Dermis blood vessel endothelial cell (primary cell): ENCODE measurements around the gene APOF. TPM values are rescaled to one million over a fixed set of nuclear protein-coding genes. Genes with fewer than 3 reads are reported as not detected.
A peak's percentile ranks its signal among the peaks of the same experiment; 100 is the strongest.
"Not testable (repeated sequence)": the region's sequence is repeated elsewhere in the genome, so short reads cannot be mapped to it uniquely, and the experiment has no call there.

Experiments
- DNase-seq: peaks from one replicate; pipeline ENCODE4 v3.0.0; 2010
- total RNA-seq: library from RNA; depleted of rRNA; stranded (reverse); fragments of >200 nt; gene quantifications from 2 replicates; pipeline ENCODE4 v1.2.3, GENCODE V29; 2014

APOF gene
- total RNA-seq, 1 donor from 2014 or later = not detected

DNA sequence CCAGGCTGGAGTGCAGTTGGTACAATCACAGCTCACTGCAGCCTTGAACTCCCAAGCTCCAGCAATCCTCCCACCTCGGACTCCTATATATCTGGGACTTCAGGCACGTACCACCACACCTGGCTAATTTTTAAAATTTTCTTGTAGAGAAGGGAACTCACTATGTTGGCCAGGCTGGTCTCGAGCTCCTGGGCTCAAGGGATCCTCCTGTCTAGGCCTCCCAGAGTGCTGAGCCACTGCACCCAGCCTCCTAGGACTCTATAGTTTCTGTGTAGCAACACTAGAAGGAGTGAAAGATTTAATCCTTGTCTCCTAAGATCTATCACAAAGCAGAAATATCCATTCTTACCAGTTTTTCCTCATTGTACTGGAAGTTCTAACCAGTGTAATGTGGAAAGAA is 4.3 kb upstream of the APOF start:
- no peak for DNase-seq

DNA sequence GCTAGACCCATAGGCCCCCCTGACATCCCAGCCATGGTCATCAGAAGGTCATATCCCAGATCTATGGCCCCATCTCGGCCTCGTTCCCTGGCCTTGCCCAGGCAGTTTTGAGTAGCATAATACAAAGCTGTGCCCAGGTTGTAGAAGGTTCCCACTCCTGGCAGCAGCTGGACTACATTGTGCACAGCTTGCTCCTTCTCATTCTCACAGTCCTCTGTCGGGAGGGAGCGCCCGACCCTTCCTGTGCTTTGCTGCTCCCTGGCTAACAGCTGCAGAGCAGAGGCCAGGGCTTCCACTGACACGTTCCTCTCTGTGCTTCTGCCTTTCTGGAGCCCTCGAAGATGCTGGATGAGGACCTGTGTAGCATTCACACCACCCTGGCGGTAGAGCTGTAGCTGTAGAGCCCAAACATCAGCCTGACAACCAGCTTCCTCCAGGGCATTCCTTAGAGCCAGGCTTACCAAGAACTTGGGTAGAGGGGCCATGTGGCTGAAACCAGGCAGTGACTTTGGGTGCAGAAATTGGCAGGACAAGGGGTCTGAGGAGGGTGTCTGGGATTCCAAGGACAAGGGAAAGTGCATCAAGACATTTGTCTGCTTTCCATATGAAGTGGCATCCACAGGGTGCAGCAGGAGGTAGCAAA is 1.0 kb downstream of the APOF start:
- no peak for DNase-seq

DNA sequence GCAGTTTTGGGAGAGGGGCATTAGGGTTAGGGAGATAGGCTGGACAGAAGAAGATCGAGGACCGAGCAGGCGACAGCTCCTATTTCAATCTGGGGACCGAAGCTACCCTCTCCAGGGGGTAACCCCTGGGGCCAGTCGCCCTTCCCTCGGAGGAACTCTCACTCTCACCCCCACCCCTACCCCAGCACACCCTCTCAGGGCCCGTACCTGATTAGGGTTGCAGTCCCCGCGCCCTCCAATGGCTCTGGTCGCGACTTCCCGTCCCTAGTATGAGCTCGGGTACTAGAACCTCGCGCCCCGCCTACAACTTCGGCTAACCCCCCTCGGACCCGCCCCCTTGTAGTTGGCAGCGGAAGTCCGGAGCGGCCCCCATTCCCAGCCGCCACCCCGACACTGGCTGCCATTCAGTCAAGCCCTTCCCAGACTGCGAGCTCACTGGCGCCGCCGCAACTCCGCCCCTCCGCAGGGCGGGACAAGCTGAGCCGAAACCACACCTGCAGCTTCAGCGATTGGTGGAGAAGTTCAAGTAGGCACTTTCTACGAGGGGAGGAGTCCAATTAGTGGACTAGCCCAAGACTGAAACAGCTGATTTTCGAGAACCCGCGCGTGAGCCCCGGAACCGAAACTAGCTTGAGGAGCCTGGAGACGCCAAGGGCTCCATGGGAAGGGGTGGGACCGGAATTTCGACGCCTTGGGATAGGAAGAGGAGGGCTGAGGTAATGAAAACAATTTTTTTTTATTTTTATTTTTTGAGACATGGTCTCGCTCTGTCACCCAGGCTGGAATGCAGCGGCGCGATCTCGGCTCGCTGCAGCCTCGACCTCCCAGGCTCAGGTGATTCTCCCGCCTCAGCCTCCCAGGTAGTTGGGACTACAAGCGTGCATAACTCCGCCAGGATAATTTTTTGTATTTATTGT is 2.5 kb downstream of the APOF start, which contains the start of gene STAT2:
Gene STAT2 (minus strand): TSS at position 257 of the 917 bp plus-strand sequence. CDS start 3,536 bp downstream, outside the sequence.
- peak; percentile 100 for DNase-seq

DNA sequence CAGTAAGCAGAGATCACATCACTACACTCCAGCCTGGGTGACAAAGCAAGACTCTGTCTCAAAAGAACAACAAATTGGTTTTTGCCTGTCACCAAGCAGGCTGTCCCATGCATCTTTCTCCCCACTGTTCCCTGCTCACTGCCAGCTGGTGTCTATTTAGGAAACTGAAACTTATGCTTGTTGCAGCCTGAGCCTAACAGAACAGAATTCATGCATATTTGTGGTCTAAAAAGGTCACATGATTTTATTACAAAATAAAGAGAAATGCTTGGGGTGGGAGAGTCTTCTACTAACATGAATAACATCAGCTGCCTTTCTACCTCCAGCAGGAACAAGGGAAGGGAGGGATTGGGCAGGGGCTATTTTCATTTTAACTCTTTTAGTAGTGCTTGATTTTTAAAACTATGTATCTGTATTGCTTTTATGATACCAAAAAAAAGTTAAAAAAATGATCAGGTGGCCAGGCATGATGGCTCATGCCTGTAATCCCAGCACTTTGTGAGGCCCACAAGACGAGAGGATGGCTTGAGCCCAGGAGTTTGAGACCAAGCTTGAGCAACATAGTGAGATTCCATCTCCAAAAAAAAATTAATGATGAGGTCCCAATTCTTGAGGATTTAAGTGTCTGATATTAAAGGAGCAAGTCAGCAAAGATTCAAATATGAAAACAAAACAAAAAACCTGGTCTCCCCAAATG is 3.7 kb downstream of the APOF start:
- DNase-seq = peak; percentile 10

DNA sequence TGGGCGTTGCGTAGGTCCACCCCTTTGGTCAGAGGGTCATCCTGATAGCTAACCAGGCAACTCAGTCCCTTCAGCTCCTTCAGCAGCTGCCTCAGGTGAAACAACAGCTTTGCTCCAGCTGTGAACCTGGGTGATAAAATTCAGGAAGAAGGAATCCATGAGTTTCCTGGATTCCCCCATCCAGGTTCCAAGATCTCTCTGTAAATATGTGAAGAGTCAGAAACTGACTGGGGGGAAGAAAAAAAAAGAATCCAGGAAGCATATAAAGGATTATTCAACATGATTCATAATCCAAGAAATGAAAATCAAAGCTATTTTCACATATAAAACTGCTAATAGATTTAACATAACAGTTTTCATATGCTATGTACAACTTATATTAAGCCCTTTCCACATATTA is 11.3 kb downstream of the APOF start:
- no peak for DNase-seq

DNA sequence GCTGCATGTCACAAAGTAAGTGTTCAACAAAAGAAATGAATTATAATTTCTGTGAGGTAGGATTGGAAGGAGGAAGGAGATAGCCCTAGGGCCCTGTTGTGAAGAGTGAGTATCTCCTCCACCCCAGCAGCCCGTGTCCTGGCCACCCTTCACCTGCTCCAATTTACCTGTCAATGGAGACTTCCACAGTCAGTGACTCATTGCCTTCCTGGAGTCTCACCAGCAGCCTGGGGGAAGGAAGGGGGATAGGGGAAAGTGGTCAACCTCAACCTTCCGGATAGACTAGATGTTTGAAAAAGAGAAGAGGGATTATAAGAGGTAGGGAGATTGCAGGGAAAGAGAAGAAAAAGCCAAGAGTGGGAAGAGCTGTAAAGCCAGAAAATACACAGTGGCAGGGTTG is 12.0 kb downstream of the APOF start:
- no peak for DNase-seq

DNA sequence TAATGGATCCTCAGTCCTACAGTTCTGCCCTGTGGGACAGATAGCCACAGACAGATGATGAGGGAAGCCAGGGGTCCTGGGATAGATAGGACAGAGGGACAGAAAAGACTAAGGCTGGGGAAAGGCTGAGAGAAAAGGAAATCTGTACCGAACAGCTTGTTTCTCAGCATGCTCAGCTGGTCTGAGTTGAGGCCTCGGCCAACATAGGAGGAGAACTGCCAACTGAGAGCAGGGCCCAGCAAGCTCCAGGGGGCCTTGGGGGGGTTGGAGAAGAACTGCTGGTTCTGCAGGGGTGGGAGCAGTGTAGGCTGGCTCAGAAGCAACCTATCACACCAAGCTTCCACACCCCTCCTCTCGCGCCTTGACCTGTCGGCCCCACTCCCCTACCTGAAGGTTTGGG is 13.9 kb downstream of the APOF start:
- DNase-seq = no peak

DNA sequence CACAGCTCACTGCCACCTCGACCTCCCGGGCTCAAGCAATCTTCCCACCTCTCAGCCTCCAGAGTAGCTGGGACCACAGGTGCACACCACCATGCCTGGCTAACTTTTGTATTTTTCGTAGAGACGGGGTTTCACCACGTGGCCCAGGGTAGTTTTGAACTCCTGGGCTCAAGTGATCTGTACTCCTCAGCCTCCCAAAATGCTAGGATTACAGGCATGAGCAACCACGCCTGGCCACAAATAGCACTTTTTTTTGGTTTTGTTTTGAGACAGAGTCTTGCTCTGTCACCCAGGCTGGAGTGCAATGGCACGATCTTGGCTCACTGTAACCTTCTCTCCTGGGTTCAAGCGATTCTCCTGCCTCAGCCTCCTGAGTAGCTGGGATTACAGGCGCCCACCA is 15.4 kb downstream of the APOF start:
- not testable (repeated sequence) for DNase-seq

DNA sequence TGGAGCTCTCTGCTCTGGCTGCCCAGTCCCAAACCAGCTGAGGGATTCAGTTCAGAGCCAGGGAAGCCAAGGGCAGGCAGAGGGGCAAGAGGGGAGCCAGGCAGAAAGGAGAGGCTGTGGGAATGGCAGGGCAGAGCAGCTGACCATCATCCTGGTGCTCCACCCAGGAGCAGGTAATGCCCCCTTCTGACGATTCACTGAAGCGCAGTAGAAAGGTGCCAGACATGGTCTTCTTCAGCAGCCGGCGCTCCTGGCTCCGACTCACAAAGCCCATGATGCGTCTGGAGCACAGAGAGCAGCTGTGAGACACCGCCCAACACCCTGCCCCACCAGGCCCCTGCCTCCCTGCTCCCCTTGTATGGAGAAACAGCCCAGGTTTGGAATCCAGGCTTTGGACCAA is 16.0 kb downstream of the APOF start:
- peak; percentile 35 for DNase-seq

DNA sequence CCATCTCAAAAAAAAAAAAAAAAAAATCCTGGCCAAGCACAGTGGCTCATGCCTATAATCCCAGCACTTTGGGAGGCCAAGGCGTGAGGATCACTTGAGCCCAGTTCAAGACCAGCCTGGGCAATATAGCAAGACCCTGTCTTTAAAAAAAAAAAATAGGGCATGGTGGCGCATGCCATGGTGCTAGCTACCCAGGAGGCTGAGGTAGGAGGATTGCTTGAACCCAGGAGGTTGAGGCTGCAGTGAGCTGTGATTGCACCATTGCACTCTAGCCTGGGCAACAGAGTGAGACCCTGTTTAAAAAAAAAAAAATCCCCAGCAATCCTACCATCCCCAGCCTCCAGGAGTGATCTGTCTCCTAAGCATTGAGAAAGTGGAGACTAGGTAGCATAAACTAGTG is 20.4 kb downstream of the APOF start:
- DNase-seq = not testable (repeated sequence)

DNA sequence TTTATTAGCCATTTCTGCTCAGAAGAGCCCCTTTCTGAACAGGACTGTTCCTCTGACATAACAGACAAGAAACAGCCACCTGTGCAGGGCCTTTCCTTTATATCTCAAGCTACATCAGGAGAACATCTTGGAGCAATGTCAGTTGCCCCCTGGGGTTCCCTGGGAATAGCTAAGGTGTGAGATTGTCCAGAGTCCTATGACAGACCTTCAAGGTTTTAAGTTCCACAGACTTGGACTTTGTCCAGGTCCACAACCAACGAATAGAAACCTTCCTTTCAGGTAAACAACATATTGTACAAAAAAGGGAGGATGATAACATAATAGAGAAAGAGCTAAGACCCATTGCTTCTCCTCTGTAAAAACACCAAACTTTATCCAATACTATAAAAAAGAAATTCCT is 21.0 kb downstream of the APOF start:
- no peak for DNase-seq

DNA sequence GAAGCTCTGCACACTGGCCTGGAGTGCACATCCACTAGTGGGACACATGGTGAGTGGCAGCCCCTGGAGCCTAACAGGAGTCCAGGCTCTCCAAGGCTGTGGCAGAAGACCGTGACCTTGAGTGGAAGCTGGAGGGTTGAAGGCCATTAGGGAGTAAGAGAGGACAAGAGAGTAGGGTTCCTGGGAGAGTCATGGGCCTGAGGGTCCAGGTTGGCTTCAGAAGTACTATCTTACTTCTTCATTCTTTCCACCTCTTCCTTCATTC is 23.6 kb downstream of the APOF start:
- DNase-seq = no peak

DNA sequence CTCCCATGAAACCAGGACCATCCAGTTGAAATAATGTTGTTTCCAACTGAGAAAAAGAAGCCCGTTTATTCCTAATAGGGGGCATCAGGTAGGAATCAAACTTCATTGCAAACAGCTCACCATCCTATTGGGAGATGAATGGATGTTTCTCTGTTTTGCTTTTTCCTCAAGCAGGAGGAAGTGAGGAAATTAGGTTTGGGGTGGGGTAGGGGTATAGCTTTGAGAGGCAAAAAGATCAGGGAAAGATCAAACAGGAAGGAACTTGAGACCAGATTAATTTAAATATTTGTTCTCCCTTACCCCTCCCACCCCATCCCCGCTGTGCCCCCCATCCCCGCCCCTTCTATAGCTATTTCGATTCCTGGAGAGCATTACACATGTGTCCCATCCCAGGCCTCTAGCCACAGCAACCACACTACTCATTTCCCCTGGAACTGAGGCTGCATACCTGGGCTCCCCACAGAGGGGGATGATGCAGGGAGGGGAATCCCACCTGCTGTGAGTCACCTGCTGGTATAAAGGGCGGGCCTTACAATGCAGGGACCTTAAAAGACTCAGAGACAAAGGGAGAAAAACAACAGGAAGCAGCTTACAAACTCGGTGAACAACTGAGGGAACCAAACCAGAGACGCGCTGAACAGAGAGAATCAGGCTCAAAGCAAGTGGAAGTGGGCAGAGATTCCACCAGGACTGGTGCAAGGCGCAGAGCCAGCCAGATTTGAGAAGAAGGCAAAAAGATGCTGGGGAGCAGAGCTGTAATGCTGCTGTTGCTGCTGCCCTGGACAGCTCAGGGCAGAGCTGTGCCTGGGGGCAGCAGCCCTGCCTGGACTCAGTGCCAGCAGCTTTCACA is 24.1 kb downstream of the APOF start, which contains the start of gene IL23A:
Gene IL23A (plus strand): TSS at position 577 of the 850 bp plus-strand sequence. CDS start 161 bp downstream, at position 738.
- DNase-seq = peak; percentile 42

DNA sequence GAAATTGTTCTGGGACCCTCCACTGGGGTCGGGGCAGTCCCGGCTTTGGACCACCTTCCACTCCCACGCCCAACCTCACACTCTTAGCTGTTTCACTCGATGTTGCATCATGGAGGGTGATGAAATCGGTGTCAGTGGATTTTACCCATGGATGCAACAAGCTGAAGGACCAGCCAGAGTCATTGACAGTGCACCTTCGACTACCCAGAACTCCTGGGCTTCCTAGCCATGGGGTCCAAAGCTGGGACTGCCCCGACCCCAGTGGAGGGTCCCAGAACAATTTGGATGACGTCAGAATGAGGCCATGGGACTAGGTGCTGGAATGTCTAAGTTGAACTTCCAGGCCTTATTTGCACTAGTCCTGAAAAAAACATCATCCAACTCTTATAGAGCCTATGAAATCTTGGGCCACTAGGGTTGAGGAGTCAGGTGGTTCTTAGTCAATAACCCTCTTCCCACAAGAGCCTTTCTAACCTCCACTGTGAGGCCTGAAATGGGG is 24.9 kb downstream of the APOF start:
- no peak for DNase-seq

DNA sequence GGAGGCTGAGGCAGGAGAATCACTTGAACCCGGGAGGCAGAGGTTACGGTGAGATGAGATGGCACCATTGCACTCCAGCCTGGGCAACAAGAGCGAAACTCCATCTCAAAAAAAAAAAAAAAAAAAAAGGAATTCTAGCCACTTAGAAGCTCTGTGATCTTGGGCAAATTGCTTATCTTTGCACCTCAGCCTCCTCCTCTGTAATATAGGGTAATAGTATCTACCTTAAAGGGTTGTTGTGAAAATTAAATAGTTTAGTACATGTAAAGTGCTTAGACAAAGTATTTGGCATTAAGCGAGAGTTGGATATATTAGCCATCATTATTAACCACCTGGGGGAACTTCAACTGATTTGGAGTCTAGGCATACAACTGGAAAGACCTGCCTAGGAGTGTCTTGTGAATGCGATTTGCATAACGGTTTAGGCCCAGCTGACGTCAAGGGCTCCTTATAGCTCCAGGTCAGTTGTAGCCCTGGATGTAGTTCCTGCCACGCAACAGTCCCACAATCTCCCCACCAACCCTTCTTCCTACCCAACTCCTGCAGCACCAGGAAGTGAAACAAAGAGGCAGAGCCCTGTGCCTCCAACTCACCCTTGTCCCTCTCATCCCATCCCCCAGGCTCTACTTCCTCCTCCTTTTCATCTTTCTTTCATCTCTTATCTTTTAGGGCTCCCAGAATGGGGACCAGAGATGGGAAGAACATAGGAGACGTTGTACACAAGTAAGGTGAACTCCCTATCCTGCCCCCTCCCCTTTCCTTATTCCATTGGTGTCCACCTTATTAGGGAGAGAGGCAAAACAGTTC is 26.1 kb downstream of the APOF start:
- no peak for DNase-seq

DNA sequence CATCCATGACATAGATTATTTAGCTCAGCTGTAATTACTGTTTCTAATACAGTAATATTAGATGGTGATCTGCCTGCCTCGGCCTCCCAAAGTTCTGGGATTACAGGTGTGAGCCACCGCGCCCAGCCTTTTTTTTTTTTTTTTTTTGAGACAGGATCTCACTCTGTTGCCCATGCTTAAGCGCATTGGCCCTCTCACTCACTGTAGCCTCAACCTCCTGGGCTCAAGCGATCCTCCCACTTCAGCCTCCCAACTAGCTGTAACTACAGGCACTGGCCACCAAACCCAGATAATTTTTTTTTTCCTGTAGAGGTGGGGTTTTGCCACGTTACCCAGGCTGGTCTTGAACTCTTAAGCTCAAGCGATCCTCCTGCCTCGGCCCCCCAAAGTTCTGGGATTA is 27.1 kb downstream of the APOF start:
- DNase-seq = not testable (repeated sequence)

DNA sequence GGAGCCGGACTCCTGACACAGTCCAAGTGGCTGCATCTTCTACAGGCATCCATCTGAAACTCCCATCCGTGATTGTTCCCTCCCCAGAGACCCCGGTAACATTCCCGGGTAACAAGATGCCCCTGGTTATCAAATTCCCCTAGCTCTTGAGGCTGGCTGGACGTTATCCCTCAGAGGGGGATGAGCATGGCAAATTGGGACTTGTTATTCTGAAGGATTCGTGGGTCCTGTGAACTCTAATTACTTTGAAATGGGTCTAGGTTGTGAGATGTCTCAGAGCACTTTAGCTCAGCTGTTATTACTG is 28.2 kb downstream of the APOF start:
- DNase-seq = no peak

DNA sequence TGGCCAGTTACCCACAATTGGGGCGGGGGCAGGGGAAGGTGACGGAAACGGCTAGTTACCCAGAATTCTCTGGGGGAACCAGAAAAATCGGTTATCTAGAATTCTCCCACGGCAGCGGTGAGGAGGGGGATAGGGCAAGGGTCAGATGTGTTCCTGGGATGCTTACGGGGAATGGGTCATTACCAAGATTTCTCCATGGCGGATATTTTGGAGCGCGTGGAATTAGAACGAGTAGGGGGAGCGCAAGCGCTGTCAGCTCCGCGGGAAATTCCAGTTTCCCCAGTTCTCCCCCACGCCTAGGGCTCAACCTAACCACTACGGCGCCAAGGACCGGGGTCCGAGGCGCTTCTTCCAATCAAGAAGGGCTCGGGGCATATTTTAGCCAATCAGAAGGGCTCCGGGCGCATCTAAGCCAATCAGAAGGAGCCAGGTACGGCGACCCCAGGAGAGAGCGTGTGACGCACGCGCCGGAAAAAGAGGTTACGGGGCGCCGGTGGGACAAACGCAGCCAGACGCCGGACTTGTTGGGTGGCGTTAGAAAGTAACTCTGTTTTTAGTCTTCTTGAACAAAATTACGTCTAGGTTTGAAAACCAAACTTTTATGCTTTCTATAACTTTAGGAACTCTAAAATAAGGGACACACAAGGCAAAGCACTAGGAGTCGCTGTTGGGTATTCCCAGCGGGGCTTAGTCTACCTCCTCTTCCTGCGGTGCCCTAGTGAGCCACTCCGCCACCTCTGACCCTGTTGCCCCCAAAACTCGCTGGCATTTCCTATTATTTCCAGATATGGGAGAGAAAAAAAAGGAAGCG is 28.8 kb downstream of the APOF start, which contains the start of gene PAN2:
Gene PAN2 (minus strand): TSS at position 322 of the 811 bp plus-strand sequence. CDS start 906 bp downstream, outside the sequence.
- DNase-seq = peak; percentile 99

DNA sequence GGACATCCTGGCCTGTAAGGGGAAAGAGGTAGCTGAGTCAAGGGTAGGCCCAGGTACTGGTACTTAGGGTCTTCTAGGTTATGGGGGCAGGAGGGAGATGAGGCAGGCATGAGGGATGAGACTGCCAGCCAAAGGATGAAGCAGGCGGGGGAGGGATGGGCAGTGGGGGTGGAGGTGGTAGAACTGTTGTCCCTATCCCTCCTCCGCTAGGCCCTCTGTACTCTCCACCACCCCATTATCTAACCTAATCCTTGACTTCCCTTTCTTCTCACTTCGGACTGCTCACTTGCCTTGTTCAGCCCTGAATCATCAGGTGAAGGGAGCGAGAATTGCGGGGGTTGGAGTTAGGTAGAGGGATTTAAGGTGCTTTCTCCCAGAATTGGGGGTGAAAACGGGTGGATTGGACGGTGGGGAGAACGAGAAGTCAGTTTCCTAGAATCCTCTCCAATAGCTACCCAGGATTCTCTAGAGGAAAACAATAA is 29.4 kb downstream of the APOF start:
- DNase-seq = no peak

DNA sequence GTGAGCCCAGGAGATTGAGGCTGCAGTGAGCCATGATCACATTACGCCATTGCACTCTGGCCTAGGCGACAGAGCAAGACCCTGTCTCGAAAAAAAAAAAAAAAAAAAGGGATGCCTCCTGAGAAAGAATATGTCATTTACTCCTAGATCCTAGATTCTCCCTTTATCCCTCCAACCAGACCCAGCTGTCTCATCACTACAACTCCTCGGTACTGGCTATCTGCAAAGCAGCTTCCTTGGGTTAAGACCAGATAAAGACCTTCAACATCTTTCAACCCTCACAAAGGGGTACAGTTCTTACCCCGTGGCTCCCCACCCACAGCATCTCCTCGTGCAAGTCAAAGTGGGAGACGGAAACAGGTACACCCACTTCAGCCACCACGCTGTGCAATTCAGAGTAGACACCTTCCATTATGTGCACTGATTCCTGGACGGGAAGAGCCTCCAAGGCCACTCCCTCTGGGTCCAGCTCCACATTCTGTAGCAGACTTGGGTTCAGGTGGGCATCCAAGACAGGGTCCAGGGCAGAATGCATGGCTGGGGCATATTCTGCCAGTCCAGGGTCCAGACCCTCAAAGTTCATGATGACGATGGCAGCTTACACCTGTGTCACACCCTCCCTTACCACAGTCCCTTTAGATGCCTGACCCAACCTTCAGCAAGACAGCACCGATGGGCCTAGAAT is 30.0 kb downstream of the APOF start:
- DNase-seq = no peak
